GM19467 (cell line): ENCODE data around the gene WDR45B.
"Not testable (repeated sequence)": the region's sequence is repeated elsewhere in the genome, so short reads cannot be mapped to it uniquely, and the experiment has no call there.

Experiments used
- ATAC-seq: cut with Tn5 transposase; IDR thresholded peaks from one replicate; pipeline ENCODE4 v1.9.1; 2021; ENCODE audit warnings: mild to moderate bottlenecking, moderate library complexity; ENCODE audit not compliant: unreplicated experiment

The WDR45B gene

DNA sequence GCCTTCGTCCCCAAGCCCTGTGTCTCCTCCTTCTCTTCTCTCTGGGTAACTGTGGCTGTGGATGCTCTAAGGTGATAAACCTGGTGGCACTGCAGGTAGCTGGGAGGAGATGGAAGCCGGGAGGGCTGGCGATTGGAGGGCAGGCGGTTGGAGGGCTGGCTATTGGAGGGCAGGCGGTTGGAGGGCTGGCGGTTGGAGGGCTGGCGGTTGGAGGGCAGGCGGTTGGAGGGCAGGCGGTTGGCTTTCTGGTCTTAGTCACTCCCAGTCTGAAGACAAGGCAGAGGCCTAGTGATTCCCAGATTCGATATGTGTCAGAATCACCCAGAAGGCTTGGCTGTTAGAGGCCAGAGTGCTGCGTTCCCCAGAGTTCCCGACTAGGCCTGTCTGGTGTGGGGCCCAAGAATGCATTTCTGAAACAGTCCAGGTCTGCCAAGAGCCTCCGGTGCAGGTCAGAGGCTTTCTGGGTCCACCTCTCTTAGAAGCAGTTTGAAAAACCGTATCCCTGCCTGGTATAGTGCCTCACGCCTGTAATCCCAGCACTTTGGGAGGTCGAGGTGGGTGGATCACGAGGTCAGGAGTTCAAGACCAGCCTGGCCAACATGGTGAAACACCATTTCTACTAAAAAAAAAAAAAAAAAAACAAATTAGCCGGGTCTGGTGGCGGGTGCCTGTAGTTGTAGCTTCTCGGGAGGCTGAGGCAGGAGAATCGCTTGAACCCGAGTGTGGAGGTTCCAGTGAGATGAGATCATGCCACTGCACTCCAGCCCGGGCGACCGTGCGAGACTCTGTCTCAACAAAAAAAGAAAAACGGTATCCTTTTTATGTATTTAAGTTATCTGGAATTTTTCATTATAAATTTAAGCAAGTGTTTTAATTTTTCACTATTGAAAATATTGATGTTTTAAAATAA, 59.7 kb downstream of the WDR45B start:
- ATAC-seq: no peak

GRCh38 chr17:82587234-82588086, 60.8 kb downstream of the WDR45B start:
- no peak for ATAC-seq

DNA sequence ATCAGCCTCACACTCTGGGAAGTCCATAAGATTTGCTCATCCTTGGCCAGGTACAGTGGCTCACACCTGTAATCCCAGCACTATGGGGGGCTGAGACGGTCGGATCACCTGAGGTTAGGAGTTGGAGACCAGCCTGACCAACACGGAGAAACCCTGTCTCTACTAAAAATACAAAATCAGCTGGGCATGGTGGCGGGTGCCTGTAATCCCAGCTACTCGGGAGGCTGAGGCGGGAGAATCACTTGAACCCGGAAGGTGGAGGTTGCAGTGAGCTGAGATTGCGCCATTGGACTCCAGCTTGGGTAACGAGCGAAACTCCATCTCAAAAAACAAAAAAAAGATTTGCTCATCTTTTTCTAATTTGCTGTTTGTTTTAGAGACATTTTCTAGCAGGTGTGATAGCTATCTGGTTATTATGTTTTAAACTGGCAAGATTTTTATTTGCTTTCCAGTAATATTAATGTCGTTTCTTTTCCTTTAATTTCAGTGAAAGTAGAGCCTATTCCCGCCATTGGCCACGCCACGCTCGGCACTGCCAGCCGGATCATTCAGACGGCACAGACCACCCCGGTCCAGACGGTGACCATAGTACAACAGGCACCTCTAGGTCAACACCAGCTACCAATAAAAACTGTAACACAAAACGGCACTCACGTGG, 61.5 kb downstream of the WDR45B start:
- no peak for ATAC-seq

- not testable (repeated sequence) for ATAC-seq
Observed at GRCh38 chr17:82585935-82586575, 62.2 kb downstream of the WDR45B start.

DNA sequence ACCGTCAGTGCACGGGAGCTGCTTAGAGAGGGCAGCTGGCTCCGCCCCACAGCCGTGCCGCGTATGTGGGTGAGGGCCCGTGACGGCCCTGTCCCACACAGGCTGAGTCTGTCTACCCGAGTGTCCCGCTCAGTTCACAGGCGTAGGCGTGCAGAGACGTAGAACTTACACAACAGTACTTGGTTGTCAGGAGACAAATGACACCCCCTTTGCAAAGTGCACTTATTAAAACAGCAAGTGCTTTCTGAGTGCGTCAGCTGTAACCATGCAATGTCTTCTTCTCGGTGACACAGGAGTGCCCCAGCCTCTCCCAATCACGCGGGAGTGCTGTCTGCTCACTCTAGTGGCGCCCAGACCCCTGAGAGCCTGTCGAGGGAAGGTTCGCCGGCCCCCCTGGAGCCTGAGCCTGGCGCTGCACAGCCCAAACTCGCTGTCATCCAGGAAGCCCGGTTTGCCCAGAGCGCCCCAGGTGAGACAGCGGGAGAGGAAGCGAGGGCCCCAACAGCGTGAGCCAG, 64.5 kb downstream of the WDR45B start:
- no peak for ATAC-seq

- no peak for ATAC-seq
Observed at GRCh38 chr17:82582709-82583108, 65.5 kb downstream of the WDR45B start.

GRCh38 chr17:82582213-82582612, 66.0 kb downstream of the WDR45B start:
- ATAC-seq: no peak

DNA sequence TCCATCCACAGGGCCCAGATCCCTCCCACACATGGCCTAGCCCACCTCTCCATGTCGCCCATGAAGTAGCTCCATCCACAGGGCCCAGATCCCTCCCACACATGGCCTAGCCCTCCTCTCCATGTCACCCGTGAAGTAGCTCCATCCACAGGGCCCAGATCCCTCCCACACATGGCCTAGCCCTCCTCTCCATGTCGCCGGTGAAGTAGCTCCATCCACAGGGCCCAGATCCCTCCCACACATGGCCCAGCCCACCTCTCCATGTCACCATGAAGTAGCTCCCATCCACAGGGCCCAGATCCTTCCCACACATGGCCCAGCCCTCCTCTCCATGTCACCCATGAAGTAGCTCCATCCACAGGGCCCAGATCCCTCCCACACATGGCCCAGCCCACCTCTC, 68.3 kb downstream of the WDR45B start:
- ATAC-seq: not testable (repeated sequence)

- ATAC-seq: no peak
Observed at GRCh38 chr17:82577300-82577699, 70.9 kb downstream of the WDR45B start.

DNA sequence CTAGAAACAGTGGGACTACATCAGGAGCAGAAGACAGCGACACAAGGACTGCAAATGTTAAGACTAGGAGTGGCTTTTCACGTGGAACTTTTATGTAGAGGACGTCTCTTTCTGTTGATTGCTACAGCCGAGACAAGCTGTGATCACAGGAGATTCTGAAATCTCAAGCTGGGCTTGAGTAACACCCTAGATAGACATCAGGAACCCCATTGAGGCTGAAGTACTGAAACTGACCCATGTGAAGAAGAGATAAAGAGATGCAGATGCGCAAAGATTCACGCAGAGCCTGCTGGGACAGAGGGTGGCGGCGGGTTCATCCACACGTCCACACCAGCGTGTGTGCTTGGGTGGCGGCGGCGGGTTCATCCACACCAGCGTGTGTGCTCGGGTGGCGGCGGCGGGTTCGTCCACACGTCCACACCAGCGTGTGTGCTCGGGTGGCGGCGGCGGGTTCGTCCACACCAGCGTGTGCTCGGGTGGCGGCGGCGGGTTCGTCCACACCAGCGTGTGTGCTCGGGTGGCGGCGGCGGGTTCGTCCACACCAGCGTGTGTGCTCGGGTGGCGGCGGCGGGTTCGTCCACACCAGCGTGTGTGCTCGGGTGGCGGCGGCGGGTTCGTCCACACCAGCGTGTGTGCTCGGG, 72.5 kb downstream of the WDR45B start:
- not testable (repeated sequence) for ATAC-seq

DNA sequence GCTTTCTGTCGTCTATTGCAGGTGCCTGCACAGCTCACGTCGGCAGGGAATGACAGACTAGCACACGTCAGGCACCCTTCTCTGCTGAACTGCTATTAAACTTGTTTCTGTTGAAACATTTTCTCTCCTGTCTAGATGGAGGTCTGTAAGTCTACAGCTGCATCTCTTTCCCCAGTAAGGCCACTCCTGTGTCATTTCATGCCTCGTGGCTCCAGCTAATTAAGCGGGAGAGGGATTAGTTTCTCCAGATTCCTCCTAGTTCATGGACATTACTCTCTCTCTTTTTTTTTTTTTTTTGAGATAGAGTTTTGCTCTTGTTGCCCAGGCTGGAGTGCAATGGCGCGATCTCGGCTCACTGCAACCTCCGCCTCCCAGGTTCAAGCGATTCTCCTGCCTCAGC, 74.2 kb downstream of the WDR45B start:
- no peak for ATAC-seq

- ATAC-seq: no peak
Observed at GRCh38 chr17:82571855-82572254, 76.4 kb downstream of the WDR45B start.

DNA sequence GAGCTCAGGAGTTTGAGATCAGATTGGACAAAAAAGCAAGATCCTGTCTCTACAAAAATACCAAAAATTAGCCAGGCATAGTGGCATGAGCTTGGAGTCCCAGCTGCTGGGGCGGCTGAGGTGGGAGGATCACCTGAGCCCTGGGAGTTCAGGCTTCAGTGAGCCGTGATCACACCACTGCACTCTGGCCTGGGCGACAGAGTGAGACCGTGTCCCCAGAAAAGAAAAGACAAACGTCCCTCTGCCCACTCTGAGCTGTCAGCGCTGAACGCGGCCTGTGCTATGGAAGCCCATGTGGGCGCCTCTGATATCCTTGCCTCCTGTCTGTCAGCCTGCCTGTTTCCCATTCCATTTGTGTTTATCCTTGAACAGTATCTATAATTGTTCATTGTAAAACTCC, 78.0 kb downstream of the WDR45B start:
- no peak for ATAC-seq

- ATAC-seq: no peak
Observed at GRCh38 chr17:82569621-82570020, 78.6 kb downstream of the WDR45B start.

DNA sequence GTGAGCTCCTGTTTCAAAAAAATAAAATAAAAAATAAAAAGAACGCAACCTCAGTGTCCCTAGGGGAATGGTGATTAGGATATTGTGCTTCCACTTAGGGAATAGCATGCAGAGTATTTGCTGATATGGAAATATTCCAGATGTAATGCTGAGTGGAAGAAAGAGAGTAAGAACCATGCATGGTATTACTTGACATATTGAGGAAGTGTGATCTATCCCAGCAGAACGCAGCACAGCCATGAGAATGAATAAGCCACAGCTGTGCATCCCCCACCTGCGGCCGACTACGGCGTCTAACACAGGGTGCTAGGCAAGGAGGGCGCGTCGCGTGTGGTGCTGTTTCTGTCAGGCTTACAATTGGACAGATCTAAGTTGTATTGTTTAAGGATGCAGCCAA, 79.2 kb downstream of the WDR45B start:
- no peak for ATAC-seq

DNA sequence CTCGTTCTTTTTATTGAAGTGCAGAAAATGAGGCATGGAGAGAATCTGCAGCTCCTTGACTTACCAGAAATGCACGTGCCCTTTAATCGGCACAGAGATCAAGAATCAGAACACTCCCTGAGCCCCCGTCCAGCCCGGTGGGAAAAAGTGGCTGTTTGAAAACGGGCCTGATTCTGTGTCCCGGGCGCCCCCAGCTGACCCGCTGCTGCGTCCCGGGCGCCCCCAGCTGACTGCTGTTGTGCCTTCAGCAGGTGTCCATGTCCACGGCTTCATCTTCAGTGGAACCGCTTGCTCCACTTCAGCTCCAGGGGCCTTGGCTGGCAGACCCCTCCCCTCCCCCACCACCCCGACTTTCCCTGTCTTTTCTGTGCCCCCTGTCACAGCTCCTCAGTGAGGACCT, 81.0 kb downstream of the WDR45B start:
- ATAC-seq: no peak

GRCh38 chr17:82566129-82566960, 81.9 kb downstream of the WDR45B start:
- ATAC-seq: no peak

GRCh38 chr17:82565551-82565950, 82.7 kb downstream of the WDR45B start:
- no peak for ATAC-seq
